Adrenal gland (tissue), 12 donors: ENCODE measurements around the gene MKNK1. TPM values are rescaled to one million over a fixed set of nuclear protein-coding genes. Genes with fewer than 3 reads are reported as not detected.

Source experiments
- DNase-seq, 7 donors: peaks; one replicate each; pipeline ENCODE4 v3.0.0-alpha.2; 2019 to 2020
- H3K27ac ChIP-seq, 5 donors: fragments of 200-600 bp; sonication (generic) in 4 of 5; 1 replicate in 3 of 5; 2 replicates in 2 of 5; pipeline versions ENCODE4 v1.5.1 to v1.8.0; 2016 to 2020; ENCODE audit warnings: mild to moderate bottlenecking in 1 of 5
- H3K27me3 ChIP-seq: fragments of 200-600 bp; 2 replicates; pipeline ENCODE4 v1.8.0; 2021
- H3K36me3 ChIP-seq, 2 donors: fragments of 200-600 bp; replicated peaks in 1 of 2; 1 replicate in 1 of 2; 2 replicates in 1 of 2; pipeline versions ENCODE4 v1.5.1 to v1.8.0; 2018 to 2022
- H3K4me1 ChIP-seq, 2 donors: fragments of 200-600 bp; replicated peaks in 1 of 2; 1 replicate in 1 of 2; 2 replicates in 1 of 2; pipeline versions ENCODE4 v1.5.1 to v1.8.0; 2018 to 2021
- H3K4me3 ChIP-seq, 4 donors: fragments of 200-600 bp; sonication (generic) in 3 of 4; one replicate each; pipeline ENCODE4 v1.5.1; 2016 to 2018
- H3K9me3 ChIP-seq, 3 donors: fragments of 200-600 bp; sonication (generic) in 1 of 3; replicated peaks in 1 of 3; 1 replicate in 2 of 3; 2 replicates in 1 of 3; pipeline versions ENCODE4 v1.5.1 to v1.8.0; 2016 to 2021
- POLR2A ChIP-seq, 2 donors: fragments of 450-650 bp; IDR thresholded peaks; one replicate each; pipeline ENCODE4 v1.6.1; 2017; ENCODE audit warnings: antibody characterized with exemption in 2 of 2, mild to moderate bottlenecking in 2 of 2, moderate library complexity in 1 of 2
- WGBS, 4 donors: extraction: QIAGEN DNeasy Blood & Tissue Kit in 2 of 4; methylation state at CpG; one replicate each; pipeline versions ENCODE4 v1.1.5 to v1.1.7; 2013 to 2017; 5-methylcytosine and 5-hydroxymethylcytosine counted together
- intact Hi-C, 2 donors: fragments of 100-400 bp; cut with DNase I; formaldehyde crosslinking; loops; one replicate each; pipeline versions ENCODE4 v1.14.1 to v1.15.0; 2022 to 2023
- polyA plus RNA-seq, 3 donors: library from polyadenylated mRNA; stranded (reverse); fragments of 200-250 nt in 2 of 3; fragments of 350-450 nt in 1 of 3; fragmentation: Illumina TruSeq in 1 of 3; extraction: RNeasy Lipid Tissue Mini Kit (QIAGEN cat#74804) in 1 of 3; gene quantifications; one replicate each; pipeline ENCODE4 v1.2.3, GENCODE V29; 2013 to 2014
- total RNA-seq, 9 donors: library from RNA; depleted of rRNA in 4 of 9; stranded (reverse); fragments of >200 nt in 4 of 9; fragments of 120-200 nt in 1 of 9; fragmentation: NEBNext Ultra II Directional in 1 of 9; extraction: Animal tissue kit (Norgen Biotek cat#: 25700) in 1 of 9; gene quantifications; one replicate each; pipeline versions ENCODE4 v1.1.0 to v1.2.4, GENCODE V29; 2013 to 2023
- TF ChIP-seq, protein P1 (sequence below), 6 experiments: fragments of 450-650 bp in 4 of 6; fragments of 200-600 bp in 2 of 6; sonication (generic) in 1 of 6; IDR thresholded peaks; 1 replicate in 5 of 6; 2 replicates in 1 of 6; pipeline versions ENCODE4 v1.5.1 to v1.8.0; 2016 to 2021; ENCODE audit warnings: antibody characterized with exemption in 6 of 6, mild to moderate bottlenecking in 2 of 6, moderate library complexity in 1 of 6
- donor health status: healthy with polysubstance abuse.
- donor health status: Bipolar disorder and iron deficiency.
- donor health status: DM: yes; HTN: yes; CAD: no.
- donor health status: DM: no; HTN: no; CAD: no.
- donor health status: DM: no; HTN: no; CAD: no.
- donor health status: DM: yes; HTN: yes; CAD: no.

The MKNK1 gene
- total and polyA plus RNA-seq, 12 donors: 29.6 to 83.0 (median 46.5) TPM

DNA sequence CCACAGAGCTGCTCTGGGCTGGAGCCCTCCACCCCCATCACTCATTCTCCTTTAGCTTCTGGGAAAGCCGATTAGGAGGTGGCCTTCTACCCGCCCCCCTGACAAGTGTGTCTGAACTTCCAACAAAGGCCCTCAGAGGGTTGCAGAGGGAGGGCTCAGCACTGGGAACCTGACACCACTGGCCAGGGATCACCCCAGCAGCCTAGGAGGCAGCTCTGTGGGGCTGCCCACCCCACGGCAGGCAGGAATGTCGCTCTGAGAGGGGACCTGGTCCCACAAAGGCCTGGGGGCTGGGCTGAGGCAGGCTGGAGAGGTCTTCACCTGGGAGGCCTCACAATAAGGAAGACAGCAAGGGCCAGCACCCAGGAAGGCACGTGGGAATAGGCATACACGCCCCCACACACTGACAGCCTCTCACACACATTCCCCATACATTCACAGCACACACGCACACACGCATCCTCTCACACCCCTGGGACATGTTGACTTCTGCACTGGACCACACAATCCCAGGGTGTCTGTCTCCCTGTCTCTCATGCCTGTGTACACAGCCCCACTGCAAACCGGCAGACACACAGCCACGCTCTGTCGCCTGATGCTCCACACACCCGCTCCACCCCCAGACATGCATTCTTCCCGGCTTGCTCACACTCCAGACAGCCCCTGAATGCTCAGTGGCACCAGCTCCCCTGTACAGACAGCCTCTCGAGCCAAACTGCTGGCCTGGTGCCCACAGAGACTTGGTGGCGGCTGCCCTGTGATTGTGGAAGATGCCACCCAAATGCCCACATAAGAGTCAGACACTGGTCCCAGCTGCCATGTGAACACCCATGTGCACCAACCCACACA, 83.8 kb downstream of the MKNK1 start:
- Histone ChIP-seq H3K4me3 (no peak overlapping the region), H3K27me3 (no peaks in the 10 kb centered on the region), H3K4me1 (peaks cover 11 to 14% of the 10 kb centered on the region in 2 donors), H3K36me3 (no peaks in the 10 kb centered on the region), H3K27ac (no peak overlapping the region), H3K9me3 (no peaks in the 10 kb centered on the region)
- DNase-seq: no peak
- TF ChIP-seq, protein P1, sequence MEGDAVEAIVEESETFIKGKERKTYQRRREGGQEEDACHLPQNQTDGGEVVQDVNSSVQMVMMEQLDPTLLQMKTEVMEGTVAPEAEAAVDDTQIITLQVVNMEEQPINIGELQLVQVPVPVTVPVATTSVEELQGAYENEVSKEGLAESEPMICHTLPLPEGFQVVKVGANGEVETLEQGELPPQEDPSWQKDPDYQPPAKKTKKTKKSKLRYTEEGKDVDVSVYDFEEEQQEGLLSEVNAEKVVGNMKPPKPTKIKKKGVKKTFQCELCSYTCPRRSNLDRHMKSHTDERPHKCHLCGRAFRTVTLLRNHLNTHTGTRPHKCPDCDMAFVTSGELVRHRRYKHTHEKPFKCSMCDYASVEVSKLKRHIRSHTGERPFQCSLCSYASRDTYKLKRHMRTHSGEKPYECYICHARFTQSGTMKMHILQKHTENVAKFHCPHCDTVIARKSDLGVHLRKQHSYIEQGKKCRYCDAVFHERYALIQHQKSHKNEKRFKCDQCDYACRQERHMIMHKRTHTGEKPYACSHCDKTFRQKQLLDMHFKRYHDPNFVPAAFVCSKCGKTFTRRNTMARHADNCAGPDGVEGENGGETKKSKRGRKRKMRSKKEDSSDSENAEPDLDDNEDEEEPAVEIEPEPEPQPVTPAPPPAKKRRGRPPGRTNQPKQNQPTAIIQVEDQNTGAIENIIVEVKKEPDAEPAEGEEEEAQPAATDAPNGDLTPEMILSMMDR (IDR thresholded peaks at IDR 0.05): no peak
- no peak for TF ChIP-seq POLR2A (IDR thresholded peaks at IDR 0.05)
- intact Hi-C loops: no loop called here
- WGBS, 4 donors: 63 to 90% (median 77%) methylated on average over 6 to 15 of the region's 15 CpGs

DNA sequence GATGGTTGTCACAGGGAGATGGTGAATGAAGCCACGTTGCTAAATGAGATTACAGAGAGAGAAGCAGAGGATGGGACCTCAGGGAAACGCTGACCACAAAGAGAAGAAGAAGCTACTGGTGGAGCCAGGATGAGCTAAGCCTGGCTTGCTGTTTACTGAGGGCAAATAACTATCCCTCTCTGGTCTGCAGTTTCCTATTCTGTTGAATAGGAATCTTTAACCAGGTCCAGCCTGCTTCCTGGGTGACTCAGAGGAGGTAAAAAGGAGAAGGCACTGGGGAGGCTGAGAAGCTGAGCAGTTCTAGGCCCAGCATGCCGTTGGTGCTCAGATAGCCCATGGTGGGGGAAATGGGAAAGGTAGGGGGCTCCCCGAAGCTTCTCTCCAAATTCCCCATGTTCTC, 84.9 kb downstream of the MKNK1 start:
- Histone ChIP-seq H3K27me3 (no peaks in the 10 kb centered on the region), H3K4me1 (peaks cover 11 to 14% of the 10 kb centered on the region in 2 donors), H3K36me3 (no peaks in the 10 kb centered on the region), H3K27ac (no peak overlapping the region), H3K4me3 (no peak overlapping the region), H3K9me3 (no peaks in the 10 kb centered on the region)
- no peak for TF ChIP-seq POLR2A (IDR thresholded peaks at IDR 0.05)
- TF ChIP-seq, protein P1 (IDR thresholded peaks at IDR 0.05): no peak
- 66 to 81% (median 73%) methylated on average over 4 of the region's 4 CpGs for WGBS, 4 donors
- intact Hi-C loops: no loop called here
- no peak for DNase-seq

DNA sequence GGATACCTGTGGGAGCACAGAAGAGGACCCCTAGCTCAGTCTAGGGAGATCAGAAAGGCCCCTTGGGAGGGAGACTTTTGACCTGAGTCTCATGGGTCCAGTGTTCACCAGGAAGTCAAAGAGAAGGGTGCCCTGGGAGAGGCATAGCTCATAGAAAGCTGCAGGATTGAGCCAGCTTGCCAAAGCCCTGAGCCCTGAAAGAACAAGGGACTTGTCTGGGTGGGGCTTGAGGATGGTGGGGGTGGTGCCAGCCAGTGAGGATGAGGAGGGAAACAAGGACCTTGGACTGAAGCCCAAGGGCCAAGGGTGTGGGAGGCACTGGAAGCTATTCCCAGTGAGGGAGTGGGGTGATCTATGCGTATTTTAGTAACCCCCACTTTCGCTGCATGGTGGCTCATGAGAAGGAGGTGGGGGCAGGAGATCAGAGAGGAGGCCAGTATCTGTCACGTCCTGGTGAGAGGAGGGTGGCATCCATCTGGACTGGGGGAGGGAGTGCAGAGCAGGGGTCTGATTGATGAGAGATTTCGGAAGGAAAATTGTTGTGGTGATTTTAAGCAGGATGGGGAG, 86.1 kb downstream of the MKNK1 start:
- TF ChIP-seq, protein P1 (IDR thresholded peaks at IDR 0.05): no peak
- no peak for TF ChIP-seq POLR2A (IDR thresholded peaks at IDR 0.05)
- WGBS, 4 donors: 54 to 82% (median 63%) methylated on average over 4 of the region's 4 CpGs
- Histone ChIP-seq H3K36me3 (no peaks in the 10 kb centered on the region), H3K27ac (no peak overlapping the region), H3K9me3 (no peaks in the 10 kb centered on the region), H3K4me1 (peaks cover 10 to 13% of the 10 kb centered on the region in 2 donors), H3K27me3 (no peaks in the 10 kb centered on the region), H3K4me3 (no peak overlapping the region)
- no peak for DNase-seq
- intact Hi-C loops: no loop called here

DNA sequence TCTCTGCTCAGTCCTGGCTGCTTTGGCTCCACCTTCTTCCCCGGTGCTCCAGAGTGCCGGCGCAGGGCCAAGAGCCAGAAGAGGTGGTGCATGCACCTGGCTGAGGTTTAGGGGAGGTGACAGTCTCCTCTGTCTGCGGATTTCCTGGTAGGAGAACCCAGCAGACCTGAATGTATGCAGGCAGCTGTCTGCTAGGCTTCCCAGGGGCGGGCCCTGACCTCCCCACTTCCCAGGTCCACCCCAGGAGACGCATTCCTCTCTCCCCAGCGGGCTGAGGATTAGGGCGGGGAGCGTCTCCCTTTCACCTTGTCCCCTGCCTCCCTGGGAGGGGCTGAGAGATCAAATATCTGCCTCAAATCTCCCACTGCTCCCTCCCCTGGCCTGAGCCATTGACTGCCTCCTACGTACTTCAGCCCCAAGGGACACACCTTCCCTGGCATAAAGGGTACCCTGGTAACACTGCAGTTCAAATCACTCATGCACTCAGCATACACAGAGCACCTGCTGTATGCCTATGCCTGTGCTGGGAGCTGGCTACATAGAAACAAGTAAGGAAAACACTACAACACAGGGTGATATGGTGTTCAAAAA, 87.0 kb downstream of the MKNK1 start:
- H3K36me3 ChIP-seq: no peaks in the 10 kb centered on the region
- intact Hi-C loops: no loop called here
- TF ChIP-seq, protein P1 (IDR thresholded peaks at IDR 0.05): no peak
- no peak for TF ChIP-seq POLR2A (IDR thresholded peaks at IDR 0.05)
- H3K4me3 ChIP-seq: no peak overlapping the region
- peaks cover 1 to 4% of the 10 kb centered on the region in 2 donors for H3K4me1 ChIP-seq
- no peaks in the 10 kb centered on the region for H3K9me3 ChIP-seq
- 43 to 52% (median 49%) methylated on average over 6 to 10 of the region's 10 CpGs for WGBS, 4 donors
- H3K27me3 ChIP-seq: no peaks in the 10 kb centered on the region
- no peak overlapping the region for H3K27ac ChIP-seq
- DNase-seq: no peak
